K562 (cell line): ENCODE results near the gene AUNIP. TPM values are rescaled to one million over a fixed set of nuclear protein-coding genes. Genes with fewer than 3 reads are reported as not detected.

Experiments
- CBFA2T3 ChIP-seq: fragments of 450-650 bp; IDR thresholded peaks from 2 replicates; pipeline ENCODE4 v1.6.1; 2017
- KAT8 ChIP-seq: fragments of 450-650 bp; IDR thresholded peaks from 2 replicates; pipeline ENCODE4 v1.6.1; 2016; ENCODE audit warnings: low read depth, mild to moderate bottlenecking
- NR2C2 ChIP-seq, 2 experiments: fragments of 200-800 bp in 1 of 2; sonication (Bioruptor generic) in 1 of 2; sonication (generic) in 1 of 2; formaldehyde crosslinking in 1 of 2; IDR thresholded peaks; 2 replicates each; pipeline versions ENCODE4 v1.6.1 to v1.8.0; 2016 to 2022; ENCODE audit warnings: mild to moderate bottlenecking in 1 of 2, missing compliant biosample characterization in 1 of 2, missing genetic modification characterization in 1 of 2, missing genetic modification reagents in 1 of 2
- RAD51 ChIP-seq: fragments of 450-650 bp; IDR thresholded peaks from 2 replicates; pipeline ENCODE4 v1.7.1; 2016; ENCODE audit warnings: low read depth, mild to moderate bottlenecking, borderline replicate concordance
- SIN3B ChIP-seq: fragments of 450-650 bp; IDR thresholded peaks from 2 replicates; pipeline ENCODE4 v1.6.1; 2017; ENCODE audit warnings: low read depth, mild to moderate bottlenecking, moderate library complexity
- SOX6 ChIP-seq: fragments of 450-650 bp; IDR thresholded peaks from 2 replicates; pipeline ENCODE4 v1.6.1; 2014; ENCODE audit warnings: mild to moderate bottlenecking
- ZNF785 ChIP-seq: fragments of 250-450 bp; sonication (Bioruptor Pico); IDR thresholded peaks from 2 replicates; pipeline ENCODE4 v1.4.0; 2020; ENCODE audit warnings: mild to moderate bottlenecking
- polyA plus RNA-seq, 8 experiments: library from polyadenylated mRNA; depleted of rRNA in 4 of 8; stranded (reverse) in 5 of 8; unstranded in 3 of 8; fragments of >200 nt; fragmentation: Nextera tagmentation in 2 of 8; fragmentation: Illumina TruSeq in 1 of 8; extraction: Ambion mirVana in 2 of 8; extraction: Trizol in 1 of 8; gene quantifications; 2 replicates each; pipeline versions ENCODE4 v1.2.1 to v1.2.3, GENCODE V29; 2011 to 2014; ENCODE audit warnings: inconsistent platforms in 1 of 8, missing spikeins in 1 of 8
- total RNA-seq, 7 experiments: library from RNA; depleted of rRNA in 6 of 7; stranded (reverse); fragments of >200 nt in 6 of 7; fragmentation: Illumina TruSeq in 2 of 7; extraction: Trizol in 2 of 7; gene quantifications; 2 replicates each; pipeline versions ENCODE4 v1.2.1 to v1.2.3, GENCODE V29; 2011 to 2021; ENCODE audit warnings: low replicate concordance in 1 of 7
- TF ChIP-seq, protein P1 (sequence below): sonication (generic); formaldehyde crosslinking; IDR thresholded peaks from 2 replicates; pipeline ENCODE4 v1.8.0; 2022; ENCODE audit warnings: mild to moderate bottlenecking, missing genetic modification reagents
- TF ChIP-seq, protein P2 (sequence below): sonication (generic); formaldehyde crosslinking; IDR thresholded peaks from 2 replicates; pipeline ENCODE4 v1.8.1; 2022; ENCODE audit warnings: missing genetic modification reagents
- TF ChIP-seq, protein P3 (sequence below): fragments of 250-450 bp; sonication (Bioruptor Pico); IDR thresholded peaks from 2 replicates; pipeline ENCODE4 v1.4.0; 2020; ENCODE audit warnings: mild to moderate bottlenecking, moderate library complexity
- TF ChIP-seq, protein P4 (sequence below): fragments of 450-650 bp; IDR thresholded peaks from 2 replicates; pipeline ENCODE4 v1.6.1; 2018; ENCODE audit not compliant: partially characterized antibody
- TF ChIP-seq, protein P5 (sequence below): fragments of 450-650 bp; IDR thresholded peaks from 2 replicates; pipeline ENCODE4 v1.6.1; 2016; ENCODE audit warnings: antibody characterized with exemption

Gene AUNIP
- total and polyA plus RNA-seq, 9 of the 15 experiments (the other 6 are each of a cell fraction or from before 2014, with no cell fraction given) = 12.1 to 53.8 (median 47.1) TPM

DNA sequence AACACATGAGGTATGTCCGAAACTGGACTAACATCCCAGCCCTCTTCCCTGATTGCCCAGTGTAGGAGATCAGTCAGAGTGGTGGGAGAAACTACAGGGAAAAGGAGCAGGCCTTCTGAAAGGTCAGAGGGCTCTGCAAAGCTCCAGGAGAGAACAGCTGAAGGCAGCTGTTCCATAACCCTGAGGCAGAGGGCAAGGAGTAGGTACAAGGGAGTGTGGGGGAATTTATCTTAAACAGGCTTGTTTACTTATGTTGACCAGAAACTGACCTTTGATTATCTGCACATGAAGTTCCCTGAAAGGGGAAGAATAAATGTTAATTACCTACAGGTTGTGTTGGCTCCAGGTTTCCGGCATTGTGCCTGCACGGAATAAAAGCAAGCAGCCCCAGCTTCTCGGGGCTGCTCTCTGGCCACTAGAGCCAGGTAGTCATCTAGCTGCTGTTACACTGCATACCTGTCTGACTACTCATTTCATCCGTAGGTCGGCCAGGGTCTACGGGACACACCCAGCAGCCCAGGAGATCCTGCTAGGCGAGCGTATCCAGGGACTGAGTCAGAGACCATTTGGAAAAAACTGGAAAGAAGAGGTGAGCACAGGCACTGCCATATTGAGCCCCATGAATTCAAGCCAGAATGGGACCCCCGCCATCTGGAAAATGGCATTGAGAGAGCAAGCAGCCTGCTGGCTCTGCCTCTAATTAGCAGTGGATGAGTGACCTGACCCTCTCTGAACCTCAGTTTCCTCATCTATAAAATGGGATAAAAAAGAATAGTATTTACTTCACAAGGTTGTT lies 31.2 kb upstream of the AUNIP start (continued):
- TF ChIP-seq, protein P1, sequence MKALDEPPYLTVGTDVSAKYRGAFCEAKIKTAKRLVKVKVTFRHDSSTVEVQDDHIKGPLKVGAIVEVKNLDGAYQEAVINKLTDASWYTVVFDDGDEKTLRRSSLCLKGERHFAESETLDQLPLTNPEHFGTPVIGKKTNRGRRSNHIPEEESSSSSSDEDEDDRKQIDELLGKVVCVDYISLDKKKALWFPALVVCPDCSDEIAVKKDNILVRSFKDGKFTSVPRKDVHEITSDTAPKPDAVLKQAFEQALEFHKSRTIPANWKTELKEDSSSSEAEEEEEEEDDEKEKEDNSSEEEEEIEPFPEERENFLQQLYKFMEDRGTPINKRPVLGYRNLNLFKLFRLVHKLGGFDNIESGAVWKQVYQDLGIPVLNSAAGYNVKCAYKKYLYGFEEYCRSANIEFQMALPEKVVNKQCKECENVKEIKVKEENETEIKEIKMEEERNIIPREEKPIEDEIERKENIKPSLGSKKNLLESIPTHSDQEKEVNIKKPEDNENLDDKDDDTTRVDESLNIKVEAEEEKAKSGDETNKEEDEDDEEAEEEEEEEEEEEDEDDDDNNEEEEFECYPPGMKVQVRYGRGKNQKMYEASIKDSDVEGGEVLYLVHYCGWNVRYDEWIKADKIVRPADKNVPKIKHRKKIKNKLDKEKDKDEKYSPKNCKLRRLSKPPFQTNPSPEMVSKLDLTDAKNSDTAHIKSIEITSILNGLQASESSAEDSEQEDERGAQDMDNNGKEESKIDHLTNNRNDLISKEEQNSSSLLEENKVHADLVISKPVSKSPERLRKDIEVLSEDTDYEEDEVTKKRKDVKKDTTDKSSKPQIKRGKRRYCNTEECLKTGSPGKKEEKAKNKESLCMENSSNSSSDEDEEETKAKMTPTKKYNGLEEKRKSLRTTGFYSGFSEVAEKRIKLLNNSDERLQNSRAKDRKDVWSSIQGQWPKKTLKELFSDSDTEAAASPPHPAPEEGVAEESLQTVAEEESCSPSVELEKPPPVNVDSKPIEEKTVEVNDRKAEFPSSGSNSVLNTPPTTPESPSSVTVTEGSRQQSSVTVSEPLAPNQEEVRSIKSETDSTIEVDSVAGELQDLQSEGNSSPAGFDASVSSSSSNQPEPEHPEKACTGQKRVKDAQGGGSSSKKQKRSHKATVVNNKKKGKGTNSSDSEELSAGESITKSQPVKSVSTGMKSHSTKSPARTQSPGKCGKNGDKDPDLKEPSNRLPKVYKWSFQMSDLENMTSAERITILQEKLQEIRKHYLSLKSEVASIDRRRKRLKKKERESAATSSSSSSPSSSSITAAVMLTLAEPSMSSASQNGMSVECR = no peak
- no peak for TF ChIP-seq RAD51
- TF ChIP-seq SIN3B = no peak
- no peak for TF ChIP-seq ZNF785 (CRISPR knock-in tag)
- 0 out of 2 replicates have a peak, but pooled peaks have one; percentile 19 for TF ChIP-seq NR2C2 (CRISPR knock-in tag; IDR thresholded peaks at IDR 0.05)
- peak; percentile 50; the same call in 1 of the 2 replicates for TF ChIP-seq NR2C2 (tag; IDR thresholded peaks at IDR 0.05)
- no peak for TF ChIP-seq KAT8
- TF ChIP-seq, protein P2, sequence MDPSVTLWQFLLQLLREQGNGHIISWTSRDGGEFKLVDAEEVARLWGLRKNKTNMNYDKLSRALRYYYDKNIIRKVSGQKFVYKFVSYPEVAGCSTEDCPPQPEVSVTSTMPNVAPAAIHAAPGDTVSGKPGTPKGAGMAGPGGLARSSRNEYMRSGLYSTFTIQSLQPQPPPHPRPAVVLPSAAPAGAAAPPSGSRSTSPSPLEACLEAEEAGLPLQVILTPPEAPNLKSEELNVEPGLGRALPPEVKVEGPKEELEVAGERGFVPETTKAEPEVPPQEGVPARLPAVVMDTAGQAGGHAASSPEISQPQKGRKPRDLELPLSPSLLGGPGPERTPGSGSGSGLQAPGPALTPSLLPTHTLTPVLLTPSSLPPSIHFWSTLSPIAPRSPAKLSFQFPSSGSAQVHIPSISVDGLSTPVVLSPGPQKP (CRISPR knock-in tag) = no peak
- peak; percentile 71 for TF ChIP-seq CBFA2T3
- TF ChIP-seq, protein P3, sequence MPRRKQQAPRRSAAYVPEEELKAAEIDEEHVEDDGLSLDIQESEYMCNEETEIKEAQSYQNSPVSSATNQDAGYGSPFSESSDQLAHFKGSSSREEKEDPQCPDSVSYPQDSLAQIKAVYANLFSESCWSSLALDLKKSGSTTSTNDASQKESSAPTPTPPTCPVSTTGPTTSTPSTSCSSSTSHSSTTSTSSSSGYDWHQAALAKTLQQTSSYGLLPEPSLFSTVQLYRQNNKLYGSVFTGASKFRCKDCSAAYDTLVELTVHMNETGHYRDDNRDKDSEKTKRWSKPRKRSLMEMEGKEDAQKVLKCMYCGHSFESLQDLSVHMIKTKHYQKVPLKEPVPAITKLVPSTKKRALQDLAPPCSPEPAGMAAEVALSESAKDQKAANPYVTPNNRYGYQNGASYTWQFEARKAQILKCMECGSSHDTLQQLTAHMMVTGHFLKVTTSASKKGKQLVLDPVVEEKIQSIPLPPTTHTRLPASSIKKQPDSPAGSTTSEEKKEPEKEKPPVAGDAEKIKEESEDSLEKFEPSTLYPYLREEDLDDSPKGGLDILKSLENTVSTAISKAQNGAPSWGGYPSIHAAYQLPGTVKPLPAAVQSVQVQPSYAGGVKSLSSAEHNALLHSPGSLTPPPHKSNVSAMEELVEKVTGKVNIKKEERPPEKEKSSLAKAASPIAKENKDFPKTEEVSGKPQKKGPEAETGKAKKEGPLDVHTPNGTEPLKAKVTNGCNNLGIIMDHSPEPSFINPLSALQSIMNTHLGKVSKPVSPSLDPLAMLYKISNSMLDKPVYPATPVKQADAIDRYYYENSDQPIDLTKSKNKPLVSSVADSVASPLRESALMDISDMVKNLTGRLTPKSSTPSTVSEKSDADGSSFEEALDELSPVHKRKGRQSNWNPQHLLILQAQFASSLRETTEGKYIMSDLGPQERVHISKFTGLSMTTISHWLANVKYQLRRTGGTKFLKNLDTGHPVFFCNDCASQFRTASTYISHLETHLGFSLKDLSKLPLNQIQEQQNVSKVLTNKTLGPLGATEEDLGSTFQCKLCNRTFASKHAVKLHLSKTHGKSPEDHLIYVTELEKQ (CRISPR knock-in tag) = no peak
- TF ChIP-seq, protein P4, sequence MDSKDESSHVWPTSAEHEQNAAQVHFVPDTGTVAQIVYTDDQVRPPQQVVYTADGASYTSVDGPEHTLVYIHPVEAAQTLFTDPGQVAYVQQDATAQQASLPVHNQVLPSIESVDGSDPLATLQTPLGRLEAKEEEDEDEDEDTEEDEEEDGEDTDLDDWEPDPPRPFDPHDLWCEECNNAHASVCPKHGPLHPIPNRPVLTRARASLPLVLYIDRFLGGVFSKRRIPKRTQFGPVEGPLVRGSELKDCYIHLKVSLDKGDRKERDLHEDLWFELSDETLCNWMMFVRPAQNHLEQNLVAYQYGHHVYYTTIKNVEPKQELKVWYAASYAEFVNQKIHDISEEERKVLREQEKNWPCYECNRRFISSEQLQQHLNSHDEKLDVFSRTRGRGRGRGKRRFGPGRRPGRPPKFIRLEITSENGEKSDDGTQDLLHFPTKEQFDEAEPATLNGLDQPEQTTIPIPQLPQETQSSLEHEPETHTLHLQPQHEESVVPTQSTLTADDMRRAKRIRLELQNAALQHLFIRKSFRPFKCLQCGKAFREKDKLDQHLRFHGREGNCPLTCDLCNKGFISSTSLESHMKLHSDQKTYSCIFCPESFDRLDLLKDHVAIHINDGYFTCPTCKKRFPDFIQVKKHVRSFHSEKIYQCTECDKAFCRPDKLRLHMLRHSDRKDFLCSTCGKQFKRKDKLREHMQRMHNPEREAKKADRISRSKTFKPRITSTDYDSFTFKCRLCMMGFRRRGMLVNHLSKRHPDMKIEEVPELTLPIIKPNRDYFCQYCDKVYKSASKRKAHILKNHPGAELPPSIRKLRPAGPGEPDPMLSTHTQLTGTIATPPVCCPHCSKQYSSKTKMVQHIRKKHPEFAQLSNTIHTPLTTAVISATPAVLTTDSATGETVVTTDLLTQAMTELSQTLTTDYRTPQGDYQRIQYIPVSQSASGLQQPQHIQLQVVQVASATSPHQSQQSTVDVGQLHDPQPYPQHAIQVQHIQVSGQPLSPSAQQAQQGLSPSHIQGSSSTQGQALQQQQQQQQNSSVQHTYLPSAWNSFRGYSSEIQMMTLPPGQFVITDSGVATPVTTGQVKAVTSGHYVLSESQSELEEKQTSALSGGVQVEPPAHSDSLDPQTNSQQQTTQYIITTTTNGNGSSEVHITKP = no peak
- TF ChIP-seq, protein P5, sequence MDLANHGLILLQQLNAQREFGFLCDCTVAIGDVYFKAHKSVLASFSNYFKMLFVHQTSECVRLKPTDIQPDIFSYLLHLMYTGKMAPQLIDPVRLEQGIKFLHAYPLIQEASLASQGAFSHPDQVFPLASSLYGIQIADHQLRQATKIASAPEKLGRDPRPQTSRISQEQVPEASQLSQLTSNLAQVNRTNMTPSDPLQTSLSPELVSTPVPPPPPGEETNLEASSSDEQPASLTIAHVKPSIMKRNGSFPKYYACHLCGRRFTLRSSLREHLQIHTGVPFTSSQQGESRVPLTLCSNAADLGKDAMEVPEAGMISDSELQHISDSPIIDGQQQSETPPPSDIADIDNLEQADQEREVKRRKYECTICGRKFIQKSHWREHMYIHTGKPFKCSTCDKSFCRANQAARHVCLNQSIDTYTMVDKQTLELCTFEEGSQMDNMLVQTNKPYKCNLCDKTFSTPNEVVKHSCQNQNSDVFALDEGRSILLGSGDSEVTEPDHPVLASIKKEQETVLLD = 0 out of 2 replicates have a peak, but pooled peaks have one; percentile 30
- peak; percentile 76; the same call in 1 of the 2 replicates for TF ChIP-seq SOX6
